WTC11 (cell line): ENCODE results near the gene GPR150. TPM values are rescaled to one million over a fixed set of nuclear protein-coding genes. Genes with fewer than 3 reads are reported as not detected.
A peak's percentile ranks its signal among the peaks of the same experiment; 100 is the strongest.

Source experiments
- ATAC-seq: fragments of 200-7000 bp; cut with Tn5 transposase; 2 replicates; pipeline ENCODE4 v1.10.0; 2021; ENCODE audit warnings: mild to moderate bottlenecking, moderate library complexity
- Bru-seq: library from RNA; stranded (reverse); fragments of 400-500 nt; gene quantifications from one replicate; lab custom pipeline; 2021; lab: Mats Ljungman, UMichigan
- CTCF ChIA-PET: fragments of 300-600 bp; sonication (Branson Sonifier 250); formaldehyde crosslinking; loops from one replicate; lab custom pipeline; 2021; ENCODE audit warnings: antibody characterized with exemption; lab: Charles Lee
- POLR2A ChIA-PET: fragments of 350-600 bp; sonication (Branson Sonifier 250); formaldehyde crosslinking; loops from one replicate; lab custom pipeline; 2021; ENCODE audit warnings: antibody characterized with exemption; lab: Charles Lee
- DNase-seq: peaks from one replicate; pipeline ENCODE4 v3.0.0; 2021; ENCODE audit warnings: low spot score
- H3K27ac Mint-ChIP-seq: 2 replicates; pipeline ENCODE4 v1.8.0; 2021; ENCODE audit warnings: mixed read lengths
- H3K27me3 Mint-ChIP-seq: 2 replicates; pipeline ENCODE4 v1.8.0; 2021; ENCODE audit warnings: low read depth, mild to moderate bottlenecking, moderate library complexity, mixed read lengths
- H3K36me3 Mint-ChIP-seq: 2 replicates; pipeline ENCODE4 v1.8.0; 2021; ENCODE audit warnings: mixed read lengths
- H3K4me1 Mint-ChIP-seq: 2 replicates; pipeline ENCODE4 v1.8.0; 2022; ENCODE audit warnings: mixed read lengths
- H3K4me3 Mint-ChIP-seq: 2 replicates; pipeline ENCODE4 v1.8.0; 2021; ENCODE audit warnings: mild to moderate bottlenecking, moderate library complexity, mixed read lengths
- H3K9me3 Mint-ChIP-seq: 2 replicates; pipeline ENCODE4 v1.8.0; 2021; ENCODE audit warnings: mixed read lengths
- CREM ChIP-seq: sonication (generic); formaldehyde crosslinking; IDR thresholded peaks from 2 replicates; pipeline ENCODE4 v1.8.1; 2022; ENCODE audit warnings: mild to moderate bottlenecking, missing genetic modification reagents, moderate library complexity
- ELF4 ChIP-seq: sonication (generic); formaldehyde crosslinking; IDR thresholded peaks from 2 replicates; pipeline ENCODE4 v1.8.1; 2022; ENCODE audit warnings: low read depth, mild to moderate bottlenecking, moderate library complexity, missing genetic modification reagents
- ETV6 ChIP-seq: sonication (generic); formaldehyde crosslinking; IDR thresholded peaks from 2 replicates; pipeline ENCODE4 v1.8.1; 2022; ENCODE audit warnings: mild to moderate bottlenecking, missing genetic modification reagents
- FOXP1 ChIP-seq: sonication (generic); formaldehyde crosslinking; IDR thresholded peaks from 2 replicates; pipeline ENCODE4 v1.8.0; 2022; ENCODE audit warnings: missing genetic modification reagents, mild to moderate bottlenecking, moderate library complexity, borderline replicate concordance
- GRHL2 ChIP-seq: fragments of 250-450 bp; sonication (Bioruptor Pico); IDR thresholded peaks from 2 replicates; pipeline ENCODE4 v1.8.0; 2022; ENCODE audit warnings: mild to moderate bottlenecking, moderate library complexity; ENCODE audit not compliant: insufficient replicate concordance, severe bottlenecking
- JUN ChIP-seq: sonication (generic); formaldehyde crosslinking; IDR thresholded peaks from 2 replicates; pipeline ENCODE4 v1.8.0; 2023; ENCODE audit warnings: mild to moderate bottlenecking, missing genetic modification reagents
- NFYB ChIP-seq: sonication (generic); formaldehyde crosslinking; conservative IDR thresholded peaks from 2 replicates; pipeline ENCODE4 v1.8.0; 2022; ENCODE audit warnings: low read depth, missing genetic modification reagents
- NR1H2 ChIP-seq: sonication (generic); formaldehyde crosslinking; IDR thresholded peaks from 2 replicates; pipeline ENCODE4 v1.9.0; 2021; ENCODE audit warnings: mild to moderate bottlenecking, moderate library complexity, missing genetic modification reagents
- NR2C2 ChIP-seq: sonication (generic); formaldehyde crosslinking; IDR thresholded peaks from 2 replicates; pipeline ENCODE4 v1.8.0; 2022; ENCODE audit warnings: mild to moderate bottlenecking, missing genetic modification reagents
- PRRX2 ChIP-seq: fragments of 250-450 bp; sonication (Bioruptor Pico); IDR thresholded peaks from 2 replicates; pipeline ENCODE4 v1.8.0; 2021; ENCODE audit warnings: mild to moderate bottlenecking
- RELA ChIP-seq: sonication (generic); formaldehyde crosslinking; IDR thresholded peaks from 2 replicates; pipeline ENCODE4 v1.8.1; 2022; ENCODE audit warnings: missing genetic modification reagents, mild to moderate bottlenecking, borderline replicate concordance
- SMAD3 ChIP-seq: sonication (generic); formaldehyde crosslinking; IDR thresholded peaks from 2 replicates; pipeline ENCODE4 v1.8.0; 2022; ENCODE audit warnings: missing genetic modification reagents, mild to moderate bottlenecking, borderline replicate concordance
- SOX15 ChIP-seq: fragments of 250-450 bp; sonication (Bioruptor Pico); IDR thresholded peaks from 2 replicates; pipeline ENCODE4 v1.9.0; 2021; ENCODE audit warnings: mild to moderate bottlenecking
- TCF7 ChIP-seq: sonication (generic); formaldehyde crosslinking; IDR thresholded peaks from 2 replicates; pipeline ENCODE4 v1.8.0; 2022; ENCODE audit warnings: mild to moderate bottlenecking, low read depth, missing genetic modification reagents, moderate library complexity
- TEAD4 ChIP-seq: sonication (generic); formaldehyde crosslinking; IDR thresholded peaks from 2 replicates; pipeline ENCODE4 v1.8.0; 2022; ENCODE audit warnings: mild to moderate bottlenecking, missing genetic modification reagents
- TP53 ChIP-seq: sonication (generic); formaldehyde crosslinking; IDR thresholded peaks from 2 replicates; pipeline ENCODE4 v1.8.1; 2023; ENCODE audit warnings: mild to moderate bottlenecking, missing genetic modification reagents
- ZNF138 ChIP-seq: sonication (generic); formaldehyde crosslinking; conservative IDR thresholded peaks from 2 replicates; pipeline ENCODE4 v1.8.1; 2022; ENCODE audit warnings: mild to moderate bottlenecking, moderate library complexity, missing genetic modification reagents
- ZNF263 ChIP-seq: sonication (generic); formaldehyde crosslinking; IDR thresholded peaks from 2 replicates; pipeline ENCODE4 v1.8.1; 2022; ENCODE audit warnings: low read depth, mild to moderate bottlenecking, moderate library complexity, missing genetic modification reagents
- long read RNA-seq, 3 experiments: library from RNA in 1 of 3; library from capped mRNA in 1 of 3; library from polyadenylated mRNA in 1 of 3; unstranded in 2 of 3; stranded (forward) in 1 of 3; transcript quantifications; one replicate each; pipeline ENCODE4 v2.0.0, GENCODE V29; 2021
- total RNA-seq: library from RNA; stranded (reverse); gene quantifications from 3 replicates; pipeline ENCODE4 v1.2.3, GENCODE V29; 2021
- TF ChIP-seq, protein P1 (sequence below): sonication (generic); formaldehyde crosslinking; IDR thresholded peaks from 2 replicates; pipeline ENCODE4 v1.8.0; 2022; ENCODE audit warnings: mild to moderate bottlenecking, missing genetic modification reagents
- TF ChIP-seq, protein P2 (sequence below): sonication (generic); formaldehyde crosslinking; IDR thresholded peaks from 2 replicates; pipeline ENCODE4 v1.8.0; 2023; ENCODE audit warnings: missing genetic modification reagents, mild to moderate bottlenecking, borderline replicate concordance
- TF ChIP-seq, protein P3 (sequence below): fragments of 250-450 bp; sonication (Bioruptor Pico); IDR thresholded peaks from 2 replicates; pipeline ENCODE4 v1.9.0; 2021; ENCODE audit warnings: mild to moderate bottlenecking
- TF ChIP-seq, protein P4 (sequence below): sonication (generic); formaldehyde crosslinking; IDR thresholded peaks from 2 replicates; pipeline ENCODE4 v1.8.1; 2023; ENCODE audit warnings: mild to moderate bottlenecking, moderate library complexity, missing genetic modification reagents
- TF ChIP-seq, protein P5 (sequence below): sonication (generic); formaldehyde crosslinking; IDR thresholded peaks from 2 replicates; pipeline ENCODE4 v1.8.1; 2023; ENCODE audit warnings: mild to moderate bottlenecking, missing genetic modification reagents, borderline replicate concordance

Gene GPR150
- total RNA-seq (0.09 to 0.13 TPM (median 0.11 TPM) in 3 replicates), Bru-seq, nascent RNA (percentile 13 among the genes with signal in this experiment)
- long read RNA-seq, experiment 1, result 0 reads
- long read RNA-seq, experiment 2, partial matches to known transcripts, result 0 of 1 reads
- long read RNA-seq, experiment 2, other reads (novel, unspliced or antisense), result 1 of 1 reads
- long read RNA-seq, experiment 3, result 0 reads

DNA sequence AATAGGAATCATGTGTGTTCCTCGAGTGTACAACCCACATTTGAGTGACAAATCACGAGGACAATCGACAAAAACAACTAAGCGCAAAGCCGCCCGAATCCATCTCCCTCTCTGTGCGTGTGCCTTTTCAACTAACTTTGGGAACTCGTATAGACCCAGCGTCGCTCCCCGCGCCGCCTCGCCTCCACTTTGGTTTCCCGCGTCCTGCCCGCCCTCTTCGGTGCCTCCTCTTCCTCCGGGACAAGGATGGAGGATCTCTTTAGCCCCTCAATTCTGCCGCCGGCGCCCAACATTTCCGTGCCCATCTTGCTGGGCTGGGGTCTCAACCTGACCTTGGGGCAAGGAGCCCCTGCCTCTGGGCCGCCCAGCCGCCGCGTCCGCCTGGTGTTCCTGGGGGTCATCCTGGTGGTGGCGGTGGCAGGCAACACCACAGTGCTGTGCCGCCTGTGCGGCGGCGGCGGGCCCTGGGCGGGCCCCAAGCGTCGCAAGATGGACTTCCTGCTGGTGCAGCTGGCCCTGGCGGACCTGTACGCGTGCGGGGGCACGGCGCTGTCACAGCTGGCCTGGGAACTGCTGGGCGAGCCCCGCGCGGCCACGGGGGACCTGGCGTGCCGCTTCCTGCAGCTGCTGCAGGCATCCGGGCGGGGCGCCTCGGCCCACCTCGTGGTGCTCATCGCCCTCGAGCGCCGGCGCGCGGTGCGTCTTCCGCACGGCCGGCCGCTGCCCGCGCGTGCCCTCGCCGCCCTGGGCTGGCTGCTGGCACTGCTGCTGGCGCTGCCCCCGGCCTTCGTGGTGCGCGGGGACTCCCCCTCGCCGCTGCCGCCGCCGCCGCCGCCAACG, at the start of gene GPR150:
Gene GPR150, plus strand, starts transcription at position 58 of the 840 bp plus-strand sequence. Its CDS starts 189 bp downstream, at position 247.
- ChIA-PET POLR2A (interaction anchor here (0.6 kb wide), 1 partner anchor 725 kb away, joined by 5 read pairs; no protein-coding TSS in a partner anchor), CTCF (no interaction called here)
- Mint-ChIP-seq H3K4me1 (peaks cover 23% of the 10 kb centered on the region), H3K9me3 (peaks cover 5% of the 10 kb centered on the region), H3K27me3 (peaks cover 64% of the 10 kb centered on the region), H3K4me3 (peak within 1 kb of the TSS; percentile 80), H3K27ac (no peak within 1 kb of the TSS), H3K36me3 (no peaks in the 10 kb centered on the region; the same call in 1 of the 2 replicates)
- DNase-seq (peak; percentile 59), ATAC-seq (peak; percentile 67)
- TF ChIP-seq, protein P1, sequence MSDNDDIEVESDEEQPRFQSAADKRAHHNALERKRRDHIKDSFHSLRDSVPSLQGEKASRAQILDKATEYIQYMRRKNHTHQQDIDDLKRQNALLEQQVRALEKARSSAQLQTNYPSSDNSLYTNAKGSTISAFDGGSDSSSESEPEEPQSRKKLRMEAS (CRISPR knock-in tag), result peak; percentile 70
- no peak for TF ChIP-seq FOXP1 (CRISPR knock-in tag)
- TF ChIP-seq NR1H2 (CRISPR knock-in tag), result no peak
- TF ChIP-seq, protein P2, sequence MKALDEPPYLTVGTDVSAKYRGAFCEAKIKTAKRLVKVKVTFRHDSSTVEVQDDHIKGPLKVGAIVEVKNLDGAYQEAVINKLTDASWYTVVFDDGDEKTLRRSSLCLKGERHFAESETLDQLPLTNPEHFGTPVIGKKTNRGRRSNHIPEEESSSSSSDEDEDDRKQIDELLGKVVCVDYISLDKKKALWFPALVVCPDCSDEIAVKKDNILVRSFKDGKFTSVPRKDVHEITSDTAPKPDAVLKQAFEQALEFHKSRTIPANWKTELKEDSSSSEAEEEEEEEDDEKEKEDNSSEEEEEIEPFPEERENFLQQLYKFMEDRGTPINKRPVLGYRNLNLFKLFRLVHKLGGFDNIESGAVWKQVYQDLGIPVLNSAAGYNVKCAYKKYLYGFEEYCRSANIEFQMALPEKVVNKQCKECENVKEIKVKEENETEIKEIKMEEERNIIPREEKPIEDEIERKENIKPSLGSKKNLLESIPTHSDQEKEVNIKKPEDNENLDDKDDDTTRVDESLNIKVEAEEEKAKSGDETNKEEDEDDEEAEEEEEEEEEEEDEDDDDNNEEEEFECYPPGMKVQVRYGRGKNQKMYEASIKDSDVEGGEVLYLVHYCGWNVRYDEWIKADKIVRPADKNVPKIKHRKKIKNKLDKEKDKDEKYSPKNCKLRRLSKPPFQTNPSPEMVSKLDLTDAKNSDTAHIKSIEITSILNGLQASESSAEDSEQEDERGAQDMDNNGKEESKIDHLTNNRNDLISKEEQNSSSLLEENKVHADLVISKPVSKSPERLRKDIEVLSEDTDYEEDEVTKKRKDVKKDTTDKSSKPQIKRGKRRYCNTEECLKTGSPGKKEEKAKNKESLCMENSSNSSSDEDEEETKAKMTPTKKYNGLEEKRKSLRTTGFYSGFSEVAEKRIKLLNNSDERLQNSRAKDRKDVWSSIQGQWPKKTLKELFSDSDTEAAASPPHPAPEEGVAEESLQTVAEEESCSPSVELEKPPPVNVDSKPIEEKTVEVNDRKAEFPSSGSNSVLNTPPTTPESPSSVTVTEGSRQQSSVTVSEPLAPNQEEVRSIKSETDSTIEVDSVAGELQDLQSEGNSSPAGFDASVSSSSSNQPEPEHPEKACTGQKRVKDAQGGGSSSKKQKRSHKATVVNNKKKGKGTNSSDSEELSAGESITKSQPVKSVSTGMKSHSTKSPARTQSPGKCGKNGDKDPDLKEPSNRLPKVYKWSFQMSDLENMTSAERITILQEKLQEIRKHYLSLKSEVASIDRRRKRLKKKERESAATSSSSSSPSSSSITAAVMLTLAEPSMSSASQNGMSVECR (CRISPR knock-in tag), result no peak
- TF ChIP-seq ETV6 (CRISPR knock-in tag), result peak; percentile 39; the same call in 1 of the 2 replicates
- 0 out of 2 replicates have a peak, but pooled peaks have one; percentile 20 for TF ChIP-seq ELF4 (CRISPR knock-in tag)
- TF ChIP-seq TP53, result no peak
- no peak for TF ChIP-seq RELA
- no peak for TF ChIP-seq TCF7 (CRISPR knock-in tag)
- no peak; the same call in 1 of the 2 replicates for TF ChIP-seq ZNF138 (CRISPR knock-in tag)
- peak; percentile 9; the same call in 1 of the 2 replicates for TF ChIP-seq ZNF263 (CRISPR knock-in tag)
- TF ChIP-seq, protein P3, sequence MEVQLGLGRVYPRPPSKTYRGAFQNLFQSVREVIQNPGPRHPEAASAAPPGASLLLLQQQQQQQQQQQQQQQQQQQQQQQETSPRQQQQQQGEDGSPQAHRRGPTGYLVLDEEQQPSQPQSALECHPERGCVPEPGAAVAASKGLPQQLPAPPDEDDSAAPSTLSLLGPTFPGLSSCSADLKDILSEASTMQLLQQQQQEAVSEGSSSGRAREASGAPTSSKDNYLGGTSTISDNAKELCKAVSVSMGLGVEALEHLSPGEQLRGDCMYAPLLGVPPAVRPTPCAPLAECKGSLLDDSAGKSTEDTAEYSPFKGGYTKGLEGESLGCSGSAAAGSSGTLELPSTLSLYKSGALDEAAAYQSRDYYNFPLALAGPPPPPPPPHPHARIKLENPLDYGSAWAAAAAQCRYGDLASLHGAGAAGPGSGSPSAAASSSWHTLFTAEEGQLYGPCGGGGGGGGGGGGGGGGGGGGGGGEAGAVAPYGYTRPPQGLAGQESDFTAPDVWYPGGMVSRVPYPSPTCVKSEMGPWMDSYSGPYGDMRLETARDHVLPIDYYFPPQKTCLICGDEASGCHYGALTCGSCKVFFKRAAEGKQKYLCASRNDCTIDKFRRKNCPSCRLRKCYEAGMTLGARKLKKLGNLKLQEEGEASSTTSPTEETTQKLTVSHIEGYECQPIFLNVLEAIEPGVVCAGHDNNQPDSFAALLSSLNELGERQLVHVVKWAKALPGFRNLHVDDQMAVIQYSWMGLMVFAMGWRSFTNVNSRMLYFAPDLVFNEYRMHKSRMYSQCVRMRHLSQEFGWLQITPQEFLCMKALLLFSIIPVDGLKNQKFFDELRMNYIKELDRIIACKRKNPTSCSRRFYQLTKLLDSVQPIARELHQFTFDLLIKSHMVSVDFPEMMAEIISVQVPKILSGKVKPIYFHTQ (CRISPR knock-in tag), result no peak
- TF ChIP-seq, protein P4, sequence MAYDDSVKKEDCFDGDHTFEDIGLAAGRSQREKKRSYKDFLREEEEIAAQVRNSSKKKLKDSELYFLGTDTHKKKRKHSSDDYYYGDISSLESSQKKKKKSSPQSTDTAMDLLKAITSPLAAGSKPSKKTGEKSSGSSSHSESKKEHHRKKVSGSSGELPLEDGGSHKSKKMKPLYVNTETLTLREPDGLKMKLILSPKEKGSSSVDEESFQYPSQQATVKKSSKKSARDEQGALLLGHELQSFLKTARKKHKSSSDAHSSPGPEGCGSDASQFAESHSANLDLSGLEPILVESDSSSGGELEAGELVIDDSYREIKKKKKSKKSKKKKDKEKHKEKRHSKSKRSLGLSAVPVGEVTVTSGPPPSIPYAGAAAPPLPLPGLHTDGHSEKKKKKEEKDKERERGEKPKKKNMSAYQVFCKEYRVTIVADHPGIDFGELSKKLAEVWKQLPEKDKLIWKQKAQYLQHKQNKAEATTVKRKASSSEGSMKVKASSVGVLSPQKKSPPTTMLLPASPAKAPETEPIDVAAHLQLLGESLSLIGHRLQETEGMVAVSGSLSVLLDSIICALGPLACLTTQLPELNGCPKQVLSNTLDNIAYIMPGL (CRISPR knock-in tag), result peak; percentile 45; the same call in 1 of the 2 replicates
- 0 out of 2 replicates have a peak, but pooled peaks have one; percentile 15 for TF ChIP-seq NR2C2 (CRISPR knock-in tag)
- no peak for TF ChIP-seq SMAD3 (CRISPR knock-in tag)
- TF ChIP-seq, protein P5, sequence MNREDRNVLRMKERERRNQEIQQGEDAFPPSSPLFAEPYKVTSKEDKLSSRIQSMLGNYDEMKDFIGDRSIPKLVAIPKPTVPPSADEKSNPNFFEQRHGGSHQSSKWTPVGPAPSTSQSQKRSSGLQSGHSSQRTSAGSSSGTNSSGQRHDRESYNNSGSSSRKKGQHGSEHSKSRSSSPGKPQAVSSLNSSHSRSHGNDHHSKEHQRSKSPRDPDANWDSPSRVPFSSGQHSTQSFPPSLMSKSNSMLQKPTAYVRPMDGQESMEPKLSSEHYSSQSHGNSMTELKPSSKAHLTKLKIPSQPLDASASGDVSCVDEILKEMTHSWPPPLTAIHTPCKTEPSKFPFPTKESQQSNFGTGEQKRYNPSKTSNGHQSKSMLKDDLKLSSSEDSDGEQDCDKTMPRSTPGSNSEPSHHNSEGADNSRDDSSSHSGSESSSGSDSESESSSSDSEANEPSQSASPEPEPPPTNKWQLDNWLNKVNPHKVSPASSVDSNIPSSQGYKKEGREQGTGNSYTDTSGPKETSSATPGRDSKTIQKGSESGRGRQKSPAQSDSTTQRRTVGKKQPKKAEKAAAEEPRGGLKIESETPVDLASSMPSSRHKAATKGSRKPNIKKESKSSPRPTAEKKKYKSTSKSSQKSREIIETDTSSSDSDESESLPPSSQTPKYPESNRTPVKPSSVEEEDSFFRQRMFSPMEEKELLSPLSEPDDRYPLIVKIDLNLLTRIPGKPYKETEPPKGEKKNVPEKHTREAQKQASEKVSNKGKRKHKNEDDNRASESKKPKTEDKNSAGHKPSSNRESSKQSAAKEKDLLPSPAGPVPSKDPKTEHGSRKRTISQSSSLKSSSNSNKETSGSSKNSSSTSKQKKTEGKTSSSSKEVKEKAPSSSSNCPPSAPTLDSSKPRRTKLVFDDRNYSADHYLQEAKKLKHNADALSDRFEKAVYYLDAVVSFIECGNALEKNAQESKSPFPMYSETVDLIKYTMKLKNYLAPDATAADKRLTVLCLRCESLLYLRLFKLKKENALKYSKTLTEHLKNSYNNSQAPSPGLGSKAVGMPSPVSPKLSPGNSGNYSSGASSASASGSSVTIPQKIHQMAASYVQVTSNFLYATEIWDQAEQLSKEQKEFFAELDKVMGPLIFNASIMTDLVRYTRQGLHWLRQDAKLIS (CRISPR knock-in tag), result 0 out of 2 replicates have a peak, but pooled peaks have one; percentile 64
- peak; percentile 13; the same call in 1 of the 2 replicates for TF ChIP-seq CREM (CRISPR knock-in tag)
- TF ChIP-seq GRHL2, result no peak
- no peak for TF ChIP-seq SOX15 (CRISPR knock-in tag)
- TF ChIP-seq TEAD4 (CRISPR knock-in tag), result no peak
- TF ChIP-seq NFYB (CRISPR knock-in tag), result no peak
- TF ChIP-seq PRRX2 (CRISPR knock-in tag), result no peak
- no peak for TF ChIP-seq JUN (CRISPR knock-in tag)
